HG02870 (cell line): Measurements from ENCODE around the gene MRPL27.

Source experiments
- ATAC-seq: cut with Tn5 transposase; IDR thresholded peaks from one replicate; pipeline ENCODE4 v1.9.1; 2021; ENCODE audit warnings: mild to moderate bottlenecking, moderate library complexity; ENCODE audit not compliant: unreplicated experiment

Gene MRPL27

GRCh38 chr17:50319306-50320004 is 53.5 kb downstream of the MRPL27 start:
- no peak for ATAC-seq

GRCh38 chr17:50318501-50319285 is 54.3 kb downstream of the MRPL27 start:
- ATAC-seq = no peak
